ENCODE data around the gene BTNL2.
"Not testable (repeated sequence)": the region's sequence is repeated elsewhere in the genome, so short reads cannot be mapped to it uniquely, and the experiment has no call there.

Gene BTNL2

GRCh38 chr6:32371229-32371628 lies 35.8 kb downstream of the BTNL2 start:
- no peak for TF ChIP-seq CTCF (IDR thresholded peaks at IDR 0.05; ENCODE audit: low read length, missing control alignments)
- peak; percentile 40 for DNase-seq (ENCODE audit: low read depth)
- H3K4me3 ChIP-seq (replicated peaks; ENCODE audit: low read depth, low read length), result no peak overlapping the region

DNA sequence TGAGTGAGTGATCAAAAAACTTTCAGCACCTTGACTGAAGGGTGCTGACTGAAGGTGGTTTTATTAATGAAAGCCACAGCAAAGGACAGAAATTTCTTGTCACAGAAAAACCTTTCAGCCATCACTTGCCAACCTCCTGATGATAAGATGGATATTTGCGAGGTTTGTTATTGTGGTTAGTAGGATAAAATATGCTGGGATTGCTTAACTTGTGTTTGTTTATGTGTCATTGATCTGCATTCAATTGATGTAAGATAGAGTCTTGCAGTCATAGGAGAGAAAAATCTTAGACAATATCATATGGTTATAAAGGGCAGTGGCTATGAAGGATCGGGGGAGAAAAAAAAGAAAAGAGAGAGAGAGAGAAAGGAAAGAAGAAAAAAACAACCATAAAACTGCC lies 36.5 kb downstream of the BTNL2 start:
- TF ChIP-seq CTCF (IDR thresholded peaks at IDR 0.05; ENCODE audit: low read length, missing control alignments), result no peak
- H3K4me3 ChIP-seq (replicated peaks; ENCODE audit: low read depth, low read length), result no peak overlapping the region
- DNase-seq (ENCODE audit: low read depth), result peak; percentile 49

- H3K4me3 ChIP-seq (replicated peaks; ENCODE audit: low read depth, low read length), result no peak overlapping the region
- DNase-seq (ENCODE audit: low read depth), result peak; percentile 88
These were observed 37.3 kb downstream of the BTNL2 start for GRCh38 chr6:32369660-32370059.

GRCh38 chr6:32367644-32368043 lies 39.3 kb downstream of the BTNL2 start:
- H3K4me3 ChIP-seq (replicated peaks; ENCODE audit: low read depth, low read length), result no peak overlapping the region
- DNase-seq (ENCODE audit: low read depth), result no peak
- no peak for TF ChIP-seq CTCF (IDR thresholded peaks at IDR 0.05; ENCODE audit: low read length, missing control alignments)

More at GRCh38 chr6:32369660-32370059, 37.3 kb downstream of the BTNL2 start:
- TF ChIP-seq CTCF (IDR thresholded peaks at IDR 0.05; ENCODE audit: low read length, missing control alignments), result no peak

DNA sequence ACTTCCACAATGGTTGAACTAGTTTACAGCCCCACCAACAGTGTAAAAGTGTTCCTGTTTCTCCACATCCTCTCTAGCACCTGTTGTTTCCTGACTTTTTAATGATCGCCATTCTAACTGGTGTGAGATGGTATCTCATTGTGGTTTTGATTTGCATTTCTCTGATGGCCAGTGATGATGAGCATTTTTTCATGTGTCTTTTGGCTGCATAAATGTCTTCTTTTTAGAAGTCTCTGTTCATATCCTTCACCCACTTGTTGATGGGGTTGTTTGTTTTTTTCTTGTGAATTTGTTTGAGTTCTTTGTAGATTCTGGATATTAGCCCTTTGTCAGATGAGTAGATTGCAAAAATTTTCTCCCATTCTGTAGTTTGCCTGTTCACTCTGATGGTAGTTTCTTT lies 47.8 kb downstream of the BTNL2 start:
- DNase-seq (ENCODE audit: low read depth); H3K4me3 ChIP-seq (replicated peaks; ENCODE audit: low read depth, low read length): not testable (repeated sequence)

- DNase-seq (ENCODE audit: low read depth); H3K4me3 ChIP-seq (replicated peaks; ENCODE audit: low read depth, low read length): not testable (repeated sequence)
These were observed 48.4 kb downstream of the BTNL2 start for GRCh38 chr6:32358548-32358947.

DNA sequence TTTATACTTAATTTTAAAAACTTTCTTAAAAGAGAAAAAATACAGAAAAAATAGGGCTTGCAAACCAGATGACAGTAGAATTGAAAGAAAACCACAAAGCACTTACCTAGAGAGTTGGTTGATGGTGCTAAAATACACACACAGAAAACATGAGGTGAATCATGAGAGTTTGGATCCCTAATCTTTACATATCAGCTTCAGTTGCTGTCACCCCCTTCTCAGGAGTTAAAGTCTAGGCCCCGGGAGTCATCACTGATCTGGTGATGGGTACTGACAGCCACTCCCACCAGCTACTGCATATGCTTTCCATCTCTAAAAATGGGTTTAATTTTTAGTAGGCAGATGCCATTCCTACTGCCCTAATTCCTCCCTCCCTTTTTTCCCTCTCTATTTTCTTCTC lies 52.0 kb downstream of the BTNL2 start:
- H3K4me3 ChIP-seq (replicated peaks; ENCODE audit: low read depth, low read length), result no peak overlapping the region
- DNase-seq (ENCODE audit: low read depth), result no peak
- no peak for TF ChIP-seq CTCF (IDR thresholded peaks at IDR 0.05; ENCODE audit: low read length, missing control alignments)

DNA sequence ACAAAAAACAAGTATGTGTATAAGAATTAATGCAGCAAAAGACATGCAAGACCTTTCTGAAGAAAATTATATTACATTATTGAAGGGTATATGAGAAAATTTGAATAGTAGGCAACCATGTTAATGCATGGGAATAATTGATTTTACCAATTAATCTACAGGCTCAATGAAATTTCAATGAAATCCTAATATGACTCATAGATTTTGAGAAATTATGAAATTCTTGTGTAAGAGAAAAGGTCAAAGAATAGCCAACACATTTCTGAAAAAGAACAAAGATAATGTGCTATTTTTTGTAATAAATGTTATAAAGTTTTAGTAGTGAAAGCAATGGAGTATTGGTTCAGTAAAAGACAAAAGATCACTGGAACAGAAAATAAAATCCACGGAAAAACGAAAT lies 53.6 kb downstream of the BTNL2 start:
- no peak for DNase-seq (ENCODE audit: low read depth)
- TF ChIP-seq CTCF (IDR thresholded peaks at IDR 0.05; ENCODE audit: low read length, missing control alignments), result no peak

More for the DNA sequence above, 53.6 kb downstream of the BTNL2 start:
- H3K4me3 ChIP-seq (replicated peaks; ENCODE audit: low read depth, low read length), result no peak overlapping the region
